Measurements from ENCODE around the gene L3MBTL3. TPM values are rescaled to one million over a fixed set of nuclear protein-coding genes. Genes with fewer than 3 reads are reported as not detected.
"Not testable (repeated sequence)": the region's sequence is repeated elsewhere in the genome, so short reads cannot be mapped to it uniquely, and the experiment has no call there.

Gene L3MBTL3
- total RNA-seq, 1 experiment from 2014 or later = 31.5 TPM

GRCh38 chr6:130147111-130147510 lies 128.7 kb downstream of the L3MBTL3 start:
- H3K27me3 ChIP-seq (ENCODE audit: insufficient read depth, low read length) = no peaks in the 10 kb centered on the region
- no peak overlapping the region for H2AFZ ChIP-seq (ENCODE audit: low read depth, low read length, poor library complexity, severe bottlenecking)
- H3K9me2 ChIP-seq (ENCODE audit: insufficient read depth) = no peaks in the 10 kb centered on the region
- no peak for ATAC-seq
- RAD21 ChIA-PET (ENCODE audit: low non-redundant PET in 1 of 2, low total read pairs in 2 of 2, uncharacterized antibody in 2 of 2, unreplicated experiment in 2 of 2) = no interaction called here
- POLR2A ChIA-PET = no interaction called here
- no peak for DNase-seq (ENCODE audit: low read depth, low spot score)
- no peak for TF ChIP-seq TCF7L2 (IDR thresholded peaks at IDR 0.05; ENCODE audit: borderline replicate concordance, extremely low read depth, insufficient read depth, insufficient read length)
- no peak for TF ChIP-seq JUND (IDR thresholded peaks at IDR 0.05)
- TF ChIP-seq SRF (IDR thresholded peaks at IDR 0.05; ENCODE audit: low read depth) = no peak
- no peak for TF ChIP-seq EZH2phosphoT487 (IDR thresholded peaks at IDR 0.05; ENCODE audit: borderline replicate concordance)
- CTCF ChIA-PET = no interaction called here
- H3K27ac ChIP-seq (ENCODE audit: low read depth, low read length) = no peak overlapping the region
- no peaks in the 10 kb centered on the region for H3K4me1 ChIP-seq (ENCODE audit: control insufficient read depth in 1 of 2, insufficient read depth in 2 of 2, low read length in 2 of 2)
- H3K9me3 ChIP-seq (ENCODE audit: control insufficient read depth in 1 of 2, insufficient read depth in 1 of 2, low read depth in 1 of 2, low read length in 2 of 2) = no peaks in the 10 kb centered on the region
- no peak overlapping the region for H3K4me2 ChIP-seq (ENCODE audit: low read length)
- no peaks in the 10 kb centered on the region for H3K79me2 ChIP-seq (ENCODE audit: insufficient read depth, low read length)
- no peaks in the 10 kb centered on the region for H4K20me1 ChIP-seq (ENCODE audit: insufficient read depth)
- intact Hi-C loops (cut with micrococcal nuclease) = no loop called here
- no peaks in the 10 kb centered on the region for H3K36me3 ChIP-seq (ENCODE audit: control insufficient read depth in 1 of 2, insufficient read depth in 2 of 2, low read length in 2 of 2)
- no peak overlapping the region for H3K9ac ChIP-seq (ENCODE audit: low read length)
- BruUV-seq (replicated peaks) = no TSS peak
- H3K4me3 ChIP-seq (replicated peaks in 1 of 2; ENCODE audit: low read depth in 1 of 2, low read length in 2 of 2) = no peak overlapping the region

- H4K20me1 ChIP-seq (ENCODE audit: insufficient read depth) = no peaks in the 10 kb centered on the region
- no peaks in the 10 kb centered on the region for H3K9me2 ChIP-seq (ENCODE audit: insufficient read depth)
- no TSS peak for BruUV-seq (replicated peaks)
- H3K4me2 ChIP-seq (ENCODE audit: low read length) = no peak overlapping the region
- DNase-seq (ENCODE audit: low read depth, low spot score) (no peak), ATAC-seq (peak; percentile 71)
- no peak overlapping the region for H3K9ac ChIP-seq (ENCODE audit: low read length)
- H3K27me3 ChIP-seq (ENCODE audit: insufficient read depth, low read length) = no peaks in the 10 kb centered on the region
- ChIA-PET CTCF (no interaction called here), POLR2A (no interaction called here), RAD21 (ENCODE audit: low non-redundant PET in 1 of 2, low total read pairs in 2 of 2, uncharacterized antibody in 2 of 2, unreplicated experiment in 2 of 2) (no interaction called here)
- H3K27ac ChIP-seq (ENCODE audit: low read depth, low read length) = no peak overlapping the region
- TF ChIP-seq ZFX (IDR thresholded peaks at IDR 0.05) (no peak), RAD21 (IDR thresholded peaks at IDR 0.05; ENCODE audit: low read depth) (0 out of 2 replicates have a peak, but pooled peaks have one; percentile 13), CTCF (IDR thresholded peaks at IDR 0.05 in 2 of 3, conservative IDR thresholded peaks at IDR 0.05 in 1 of 3; ENCODE audit: borderline replicate concordance in 1 of 3, insufficient read depth in 1 of 3, low read depth in 2 of 3, low read length in 2 of 3) (peak in 2 of 3 experiments; percentile 48 to 59; a peak in 4 of 6 replicates)
- no peaks in the 10 kb centered on the region for H3K9me3 ChIP-seq (ENCODE audit: control insufficient read depth in 1 of 2, insufficient read depth in 1 of 2, low read depth in 1 of 2, low read length in 2 of 2)
- no peaks in the 10 kb centered on the region for H3K4me1 ChIP-seq (ENCODE audit: control insufficient read depth in 1 of 2, insufficient read depth in 2 of 2, low read length in 2 of 2)
- H3K36me3 ChIP-seq (ENCODE audit: control insufficient read depth in 1 of 2, insufficient read depth in 2 of 2, low read length in 2 of 2) = no peaks in the 10 kb centered on the region
- H2AFZ ChIP-seq (ENCODE audit: low read depth, low read length, poor library complexity, severe bottlenecking) = no peak overlapping the region
- no peaks in the 10 kb centered on the region for H3K79me2 ChIP-seq (ENCODE audit: insufficient read depth, low read length)
- intact Hi-C loops (cut with micrococcal nuclease) = no loop called here
- no peak overlapping the region for H3K4me3 ChIP-seq (replicated peaks in 1 of 2; ENCODE audit: low read depth in 1 of 2, low read length in 2 of 2)
Measured at GRCh38 chr6:130148181-130148580, 129.8 kb downstream of the L3MBTL3 start.

- H3K9me3 ChIP-seq (ENCODE audit: control insufficient read depth in 1 of 2, insufficient read depth in 1 of 2, low read depth in 1 of 2, low read length in 2 of 2); H3K4me3 ChIP-seq (replicated peaks in 1 of 2; ENCODE audit: low read depth in 1 of 2, low read length in 2 of 2); H4K20me1 ChIP-seq (ENCODE audit: insufficient read depth); H3K4me2 ChIP-seq (ENCODE audit: low read length); H3K4me1 ChIP-seq (ENCODE audit: control insufficient read depth in 1 of 2, insufficient read depth in 2 of 2, low read length in 2 of 2); RAD21 ChIA-PET (ENCODE audit: low non-redundant PET in 1 of 2, low total read pairs in 2 of 2, uncharacterized antibody in 2 of 2, unreplicated experiment in 2 of 2); CTCF ChIA-PET; POLR2A ChIA-PET; BruUV-seq (replicated peaks); H3K27me3 ChIP-seq (ENCODE audit: insufficient read depth, low read length); DNase-seq (ENCODE audit: low read depth, low spot score); H3K36me3 ChIP-seq (ENCODE audit: control insufficient read depth in 1 of 2, insufficient read depth in 2 of 2, low read length in 2 of 2); H3K9me2 ChIP-seq (ENCODE audit: insufficient read depth); ATAC-seq; H2AFZ ChIP-seq (ENCODE audit: low read depth, low read length, poor library complexity, severe bottlenecking); intact Hi-C loops (cut with micrococcal nuclease); H3K79me2 ChIP-seq (ENCODE audit: insufficient read depth, low read length); H3K27ac ChIP-seq (ENCODE audit: low read depth, low read length); H3K9ac ChIP-seq (ENCODE audit: low read length): not testable (repeated sequence)
Measured at GRCh38 chr6:130149016-130149415, 130.6 kb downstream of the L3MBTL3 start.

Data from HCT116 (cell line).